Stimulated activated CD4-positive, alpha-beta T cell treated with anti-CD3 and anti-CD28 coated beads, Interleukin-4, amount 100 ng/mL, for 24 hours (primary cell): ENCODE measurements around the gene KSR1.

Experiments used
- DNase-seq: peaks from one replicate; pipeline ENCODE4 v3.0.0-alpha.2; 2020

Gene KSR1

GRCh38 chr17:27539794-27540317 lies 83.6 kb downstream of the KSR1 start:
- no peak for DNase-seq

- no peak for DNase-seq
These were observed 84.3 kb downstream of the KSR1 start for GRCh38 chr17:27540318-27541101.

DNA sequence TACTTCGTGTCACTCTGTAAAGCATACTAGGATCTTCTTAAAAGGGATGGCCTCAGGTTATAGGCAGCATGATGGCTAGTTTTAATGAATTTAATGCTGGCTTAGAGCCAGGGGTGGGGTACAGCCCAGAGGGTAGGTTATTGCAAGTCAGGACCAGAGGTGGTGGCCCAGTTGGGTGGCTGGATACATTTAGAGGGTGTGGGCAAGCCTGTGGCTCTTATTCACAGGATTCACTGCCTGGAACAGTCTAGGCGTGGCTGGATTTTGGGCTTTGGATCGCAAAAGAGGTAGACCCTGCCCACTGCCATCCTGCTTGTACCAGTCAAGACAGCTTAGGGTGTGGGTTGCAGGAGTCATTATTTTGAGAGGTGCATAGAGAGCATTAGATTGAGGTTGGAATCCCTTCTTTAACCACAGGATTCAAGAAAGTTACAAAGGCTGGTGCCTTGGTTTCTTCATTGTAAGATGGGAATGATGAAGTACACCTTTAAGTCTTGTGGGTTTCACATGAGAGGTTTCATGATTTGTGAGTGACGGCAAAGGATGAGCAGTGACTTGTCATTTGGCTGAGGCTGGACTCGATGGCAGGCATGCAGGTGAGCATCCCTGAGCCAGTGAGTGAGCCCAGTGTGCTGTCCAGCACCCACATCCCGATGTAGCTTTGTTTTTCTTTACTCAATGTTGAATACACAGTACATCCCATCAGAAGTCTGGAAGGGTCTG lies 85.2 kb downstream of the KSR1 start:
- no peak for DNase-seq

DNA sequence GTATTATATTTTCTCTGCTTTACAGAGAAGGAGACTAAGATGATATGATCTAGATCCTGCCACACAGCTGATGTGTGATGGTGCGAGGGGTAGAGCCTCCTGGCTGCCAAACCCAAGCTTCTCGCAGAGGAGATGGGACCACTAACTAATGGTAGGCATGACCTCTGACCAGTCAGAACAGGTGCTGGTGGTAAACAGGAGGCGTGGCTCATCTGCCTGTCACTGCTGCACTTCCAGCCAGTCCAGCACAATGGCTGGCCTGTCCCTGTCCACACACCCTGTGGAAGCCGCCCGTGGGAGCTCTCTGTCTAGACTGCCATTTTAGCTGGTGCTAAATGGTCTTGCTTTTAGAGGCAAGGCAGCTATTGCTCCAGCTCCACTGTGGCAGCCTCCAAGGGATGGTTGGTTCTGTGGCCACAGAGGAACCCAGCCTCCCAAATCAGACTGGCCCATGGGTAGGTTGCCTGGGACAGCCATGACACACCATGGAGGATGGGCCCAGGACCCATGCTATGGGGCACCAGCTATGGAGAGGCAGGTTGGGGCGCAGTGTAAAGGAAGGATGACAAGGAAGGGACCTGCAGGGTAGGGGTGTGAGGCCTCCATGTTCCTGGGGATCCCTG lies 86.7 kb downstream of the KSR1 start:
- DNase-seq: no peak

GRCh38 chr17:27543464-27543856 lies 87.2 kb downstream of the KSR1 start:
- DNase-seq: no peak

DNA sequence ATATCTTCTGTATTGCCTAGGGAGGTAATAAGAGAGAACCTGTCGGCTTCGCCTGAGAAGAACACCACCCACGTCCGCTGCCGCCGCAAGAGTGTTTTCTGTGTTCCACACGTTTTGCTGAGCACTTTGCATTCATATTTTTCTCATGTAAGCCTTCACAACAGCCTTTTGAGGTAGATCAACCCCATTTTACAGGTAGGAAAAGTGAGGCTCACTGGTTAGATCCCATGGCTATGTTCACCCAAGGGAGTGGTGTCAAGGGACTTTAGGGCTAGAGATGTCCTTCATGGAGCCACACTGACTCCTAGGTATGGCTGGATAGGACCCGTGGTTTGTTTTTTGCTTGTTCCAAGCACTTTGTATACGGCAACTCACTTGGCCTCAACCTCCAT lies 87.7 kb downstream of the KSR1 start:
- no peak for DNase-seq

GRCh38 chr17:27544350-27545131 lies 88.3 kb downstream of the KSR1 start:
- peak; percentile 71 for DNase-seq

- DNase-seq: no peak
These were observed 89.4 kb downstream of the KSR1 start for GRCh38 chr17:27545562-27546229.

DNA sequence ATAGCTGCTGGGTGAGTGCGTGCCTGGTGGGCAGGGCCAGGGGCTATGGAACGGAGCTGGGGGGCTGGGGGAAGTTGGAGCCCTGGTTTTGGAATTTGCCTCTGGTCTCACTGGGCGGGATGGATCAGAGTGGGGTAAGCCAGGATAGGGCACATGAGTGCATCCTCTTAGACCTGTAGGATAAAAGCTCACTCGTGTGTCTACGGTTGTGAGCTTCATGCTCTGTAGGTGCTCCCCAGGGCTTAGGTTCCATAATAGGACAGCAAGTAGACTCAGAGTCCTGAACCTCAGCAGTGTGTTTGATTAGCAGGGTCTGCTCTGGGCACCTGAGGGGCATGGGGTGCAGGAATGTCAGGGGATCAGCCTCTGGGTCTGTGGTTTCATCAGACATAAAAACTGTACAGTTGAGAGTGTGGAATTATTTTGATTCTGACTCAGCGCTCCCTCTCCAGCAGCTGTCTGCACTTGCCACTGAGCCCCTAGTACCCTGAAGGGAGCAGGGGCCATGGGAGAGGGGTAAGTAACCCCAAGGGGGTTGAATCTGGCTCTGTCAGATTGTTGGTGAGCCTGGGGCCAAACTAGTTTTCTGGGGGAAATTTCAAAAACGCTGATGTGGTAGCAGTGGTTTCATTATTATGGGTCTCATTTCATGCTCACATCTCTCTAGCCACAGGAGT lies 90.5 kb downstream of the KSR1 start:
- DNase-seq: no peak

GRCh38 chr17:27547301-27547683 lies 91.0 kb downstream of the KSR1 start:
- no peak for DNase-seq

GRCh38 chr17:27548369-27548768 lies 92.1 kb downstream of the KSR1 start:
- no peak for DNase-seq

DNA sequence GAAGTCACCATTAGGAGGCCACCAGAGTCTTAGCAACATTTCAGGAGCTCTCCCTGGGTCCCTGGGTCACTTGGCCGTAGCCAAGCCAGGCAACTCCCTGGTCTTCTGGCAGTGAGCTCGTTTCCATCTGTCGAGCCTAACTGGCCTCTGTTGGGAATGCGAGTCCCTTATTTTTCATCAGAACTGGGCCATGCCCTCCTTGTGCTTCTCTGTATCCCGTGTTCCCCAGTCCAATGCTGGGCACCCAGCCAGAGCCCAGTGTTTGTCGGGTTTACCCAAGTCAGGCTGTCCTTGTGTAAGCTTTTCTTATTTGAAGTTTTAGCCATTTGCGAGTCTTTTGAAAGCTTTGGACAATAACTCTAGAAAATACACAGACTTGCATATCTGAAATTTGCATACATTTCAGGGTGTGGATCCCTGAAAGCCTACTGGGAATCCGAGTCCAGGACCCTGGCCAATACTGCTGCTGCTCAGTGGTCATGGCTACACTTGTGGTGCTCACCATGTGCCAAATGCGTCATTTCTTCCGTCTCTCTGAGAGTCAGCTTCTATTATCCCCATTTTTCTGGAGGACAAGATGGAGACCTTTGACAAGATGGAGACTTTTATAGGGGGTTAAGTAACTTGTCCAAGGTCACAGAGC lies 93.1 kb downstream of the KSR1 start:
- no peak for DNase-seq

DNA sequence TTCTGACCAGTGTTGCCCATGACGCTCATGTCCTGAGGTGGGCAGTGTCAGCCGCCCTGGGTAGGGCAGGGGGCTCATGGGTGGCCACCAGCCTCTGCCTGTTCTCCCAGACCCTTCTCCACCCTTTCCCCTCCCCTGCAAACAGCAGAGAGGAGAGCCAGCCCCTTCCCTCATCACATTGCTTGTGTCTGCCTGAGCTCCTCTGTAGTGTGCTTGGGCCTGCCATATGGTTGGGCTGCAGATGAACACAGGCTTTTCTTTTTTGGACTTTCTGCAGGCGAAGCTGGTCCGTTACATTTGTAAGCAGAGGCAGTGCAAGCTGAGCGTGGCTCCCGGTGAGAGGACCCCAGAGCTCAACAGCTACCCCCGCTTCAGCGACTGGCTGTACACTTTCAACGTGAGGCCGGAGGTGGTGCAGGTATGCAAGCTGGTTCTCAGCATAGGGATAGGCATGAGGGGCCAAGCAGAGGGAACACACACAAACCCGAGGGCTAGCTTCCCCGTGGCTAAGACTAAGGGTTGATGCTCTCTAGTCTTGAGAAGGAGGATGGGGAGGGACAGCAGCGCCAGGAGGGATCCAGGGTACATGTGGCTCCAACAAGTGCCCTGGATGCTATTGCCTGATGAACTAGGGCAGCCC lies 94.2 kb downstream of the KSR1 start:
- DNase-seq: no peak

GRCh38 chr17:27550974-27551505 lies 94.8 kb downstream of the KSR1 start:
- no peak for DNase-seq

DNA sequence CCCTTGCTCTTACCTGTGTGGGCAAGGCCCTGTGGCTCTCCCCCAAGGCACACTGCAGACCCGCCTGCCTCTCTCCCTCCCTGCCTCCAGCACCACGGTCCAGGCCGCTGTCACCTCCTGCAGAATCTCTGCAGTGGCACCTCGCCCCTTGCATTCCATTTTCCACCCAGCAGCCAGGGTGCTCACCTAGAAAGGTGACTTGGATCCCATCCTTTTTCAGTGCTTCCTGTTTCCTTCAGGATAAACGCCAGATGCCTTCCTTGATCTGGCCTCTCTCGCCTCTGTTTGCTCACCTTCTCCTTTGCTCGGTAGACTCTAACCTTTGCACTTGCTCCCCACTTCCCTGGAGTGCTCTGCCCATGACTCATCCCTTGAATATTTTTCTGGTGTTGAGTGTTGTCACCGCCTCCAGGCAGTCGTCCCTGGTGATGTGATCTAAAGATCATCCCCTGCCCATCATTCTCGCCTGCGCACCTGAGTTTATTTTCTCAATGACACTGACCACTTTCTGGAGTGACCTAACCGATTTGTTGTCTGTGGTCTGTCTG lies 95.5 kb downstream of the KSR1 start:
- no peak for DNase-seq

DNA sequence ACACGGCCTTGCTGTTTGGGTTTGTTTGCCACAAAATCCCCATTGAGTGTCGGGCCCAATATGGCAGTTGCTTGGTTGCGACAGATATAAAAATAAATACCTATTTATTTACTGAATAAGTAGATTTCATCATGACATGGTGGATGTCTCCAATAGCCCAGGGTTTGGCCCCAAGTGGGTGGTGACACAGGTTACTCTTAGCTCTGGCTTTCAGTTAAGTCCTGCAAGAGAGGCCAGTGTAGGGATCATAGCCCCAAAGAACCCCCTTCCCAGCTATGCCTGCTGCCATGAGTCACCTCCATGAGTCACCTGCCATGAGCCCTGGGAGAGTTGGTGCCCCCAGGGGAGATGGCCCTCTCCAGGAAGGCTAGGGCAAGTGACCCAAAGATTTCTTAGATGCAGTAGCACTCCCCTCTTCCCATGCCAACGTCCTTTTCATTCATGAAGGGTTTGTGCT lies 96.1 kb downstream of the KSR1 start:
- DNase-seq: no peak

GRCh38 chr17:27553019-27553511 lies 96.8 kb downstream of the KSR1 start:
- DNase-seq: no peak

- DNase-seq: no peak
These were observed 97.9 kb downstream of the KSR1 start for GRCh38 chr17:27554152-27554551.

DNA sequence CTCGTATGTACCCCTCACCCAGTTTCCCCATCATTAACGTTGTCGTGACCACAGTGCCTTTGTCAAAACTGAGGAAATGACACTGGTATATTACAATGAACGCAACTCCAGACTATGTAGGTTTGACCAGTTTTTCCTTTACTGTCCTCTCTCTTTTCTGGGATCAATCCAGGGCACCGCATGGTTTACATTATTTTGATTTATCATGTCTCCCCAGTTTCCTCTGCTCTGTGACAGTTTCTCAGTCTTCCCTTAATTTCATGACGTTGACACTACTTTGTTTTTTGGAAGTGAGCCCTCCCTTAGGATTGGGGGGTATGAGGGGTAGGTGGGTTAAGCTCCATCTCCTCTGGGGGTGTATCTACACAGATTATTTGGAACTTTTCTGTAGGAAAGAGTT lies 98.7 kb downstream of the KSR1 start:
- DNase-seq: no peak

GRCh38 chr17:27555339-27555738 lies 99.1 kb downstream of the KSR1 start:
- no peak for DNase-seq
